ENCODE data around the gene KDM8.

The KDM8 gene

DNA sequence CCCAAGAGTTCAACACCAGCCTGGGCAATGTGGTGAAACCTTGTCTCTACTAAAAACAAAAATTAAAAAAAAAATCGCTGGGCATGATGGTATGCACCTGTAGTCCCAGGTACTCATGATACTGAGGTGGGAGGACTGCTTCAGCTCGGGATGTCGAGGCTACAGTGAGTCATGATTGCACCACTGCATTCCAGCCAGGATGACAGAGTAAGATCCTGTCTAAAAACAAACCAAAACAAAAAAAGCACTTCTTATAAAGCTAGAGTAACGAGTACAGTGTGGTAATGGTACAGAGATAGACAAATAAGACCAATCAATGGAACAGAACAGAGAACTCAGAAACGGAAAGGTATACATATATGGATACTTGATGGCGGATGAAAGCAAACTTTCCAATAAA is 60.8 kb downstream of the KDM8 start:
- H3K27me3 ChIP-seq (replicated peaks; ENCODE audit: insufficient read depth, low read length), result no peaks in the 10 kb centered on the region
- no peak overlapping the region for H3K4me2 ChIP-seq (ENCODE audit: low read depth, low read length)
- H3K79me2 ChIP-seq (ENCODE audit: low read length), result no peaks in the 10 kb centered on the region
- no peaks in the 10 kb centered on the region for H3K4me1 ChIP-seq (ENCODE audit: low read length)
- no peak overlapping the region for H2AFZ ChIP-seq (ENCODE audit: low read length)
- H3F3A ChIP-seq (ENCODE audit: insufficient read depth, low read length), result no peaks in the 10 kb centered on the region
- no peak overlapping the region for H3K4me3 ChIP-seq (ENCODE audit: low read length)
- TF ChIP-seq, protein P1, sequence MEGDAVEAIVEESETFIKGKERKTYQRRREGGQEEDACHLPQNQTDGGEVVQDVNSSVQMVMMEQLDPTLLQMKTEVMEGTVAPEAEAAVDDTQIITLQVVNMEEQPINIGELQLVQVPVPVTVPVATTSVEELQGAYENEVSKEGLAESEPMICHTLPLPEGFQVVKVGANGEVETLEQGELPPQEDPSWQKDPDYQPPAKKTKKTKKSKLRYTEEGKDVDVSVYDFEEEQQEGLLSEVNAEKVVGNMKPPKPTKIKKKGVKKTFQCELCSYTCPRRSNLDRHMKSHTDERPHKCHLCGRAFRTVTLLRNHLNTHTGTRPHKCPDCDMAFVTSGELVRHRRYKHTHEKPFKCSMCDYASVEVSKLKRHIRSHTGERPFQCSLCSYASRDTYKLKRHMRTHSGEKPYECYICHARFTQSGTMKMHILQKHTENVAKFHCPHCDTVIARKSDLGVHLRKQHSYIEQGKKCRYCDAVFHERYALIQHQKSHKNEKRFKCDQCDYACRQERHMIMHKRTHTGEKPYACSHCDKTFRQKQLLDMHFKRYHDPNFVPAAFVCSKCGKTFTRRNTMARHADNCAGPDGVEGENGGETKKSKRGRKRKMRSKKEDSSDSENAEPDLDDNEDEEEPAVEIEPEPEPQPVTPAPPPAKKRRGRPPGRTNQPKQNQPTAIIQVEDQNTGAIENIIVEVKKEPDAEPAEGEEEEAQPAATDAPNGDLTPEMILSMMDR (IDR thresholded peaks at IDR 0.05; ENCODE audit: low read length), result no peak
- TF ChIP-seq EZH2 (optimal IDR thresholded peaks at IDR 0.05; ENCODE audit: low read depth, low read length) (no peak), EZH2phosphoT487 (IDR thresholded peaks at IDR 0.05; ENCODE audit: low read length) (no peak)
- H3K9me2 ChIP-seq (replicated peaks; ENCODE audit: insufficient read depth, low read length), result no peaks in the 10 kb centered on the region
- no peaks in the 10 kb centered on the region for H3K9me3 ChIP-seq (replicated peaks; ENCODE audit: insufficient read depth, low read length)
- DNase-seq, result no peak
- H4K20me1 ChIP-seq (ENCODE audit: insufficient read depth, low read length), result no peaks in the 10 kb centered on the region
- no peak overlapping the region for H3K9ac ChIP-seq (ENCODE audit: low read length)
- no peak overlapping the region for H3K27ac ChIP-seq (ENCODE audit: low read length)
- H3K36me3 ChIP-seq (replicated peaks; ENCODE audit: insufficient read depth, low read length), result no peaks in the 10 kb centered on the region

DNA sequence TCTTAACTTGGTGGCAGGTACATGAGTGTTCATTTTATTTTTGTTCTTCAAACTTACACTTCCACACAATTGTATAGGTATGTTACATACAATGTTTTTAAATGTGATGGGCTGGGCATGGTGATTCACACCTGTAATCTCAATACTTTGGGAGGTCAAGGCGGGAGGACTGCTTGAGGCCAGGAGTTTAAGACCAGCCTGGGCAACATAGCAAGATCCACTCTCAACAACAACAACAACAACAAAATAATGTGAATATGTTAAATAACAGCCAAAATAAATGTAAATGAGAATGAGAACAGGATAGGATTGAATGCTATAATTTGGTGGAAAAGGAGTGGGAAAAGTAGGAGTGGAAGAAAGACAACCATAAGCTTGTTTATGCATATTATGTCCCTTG is 62.7 kb downstream of the KDM8 start:
- Histone ChIP-seq H3K27me3 (replicated peaks; ENCODE audit: insufficient read depth, low read length) (no peaks in the 10 kb centered on the region), H3K9ac (ENCODE audit: low read length) (no peak overlapping the region), H3F3A (ENCODE audit: insufficient read depth, low read length) (no peaks in the 10 kb centered on the region; the same call in 1 of the 2 replicates), H3K4me1 (ENCODE audit: low read length) (no peaks in the 10 kb centered on the region), H3K9me3 (replicated peaks; ENCODE audit: insufficient read depth, low read length) (no peaks in the 10 kb centered on the region), H4K20me1 (ENCODE audit: insufficient read depth, low read length) (no peaks in the 10 kb centered on the region), H3K79me2 (ENCODE audit: low read length) (no peaks in the 10 kb centered on the region), H3K4me2 (ENCODE audit: low read depth, low read length) (no peak overlapping the region), H3K9me2 (replicated peaks; ENCODE audit: insufficient read depth, low read length) (no peaks in the 10 kb centered on the region), H3K27ac (ENCODE audit: low read length) (no peak overlapping the region), H3K36me3 (replicated peaks; ENCODE audit: insufficient read depth, low read length) (no peaks in the 10 kb centered on the region), H2AFZ (ENCODE audit: low read length) (no peak overlapping the region), H3K4me3 (ENCODE audit: low read length) (no peak overlapping the region)
- no peak for DNase-seq
- no peak for TF ChIP-seq EZH2 (optimal IDR thresholded peaks at IDR 0.05; ENCODE audit: low read depth, low read length)
- TF ChIP-seq EZH2phosphoT487 (IDR thresholded peaks at IDR 0.05; ENCODE audit: low read length), result no peak
- TF ChIP-seq, protein P1 (IDR thresholded peaks at IDR 0.05; ENCODE audit: low read length), result no peak

DNA sequence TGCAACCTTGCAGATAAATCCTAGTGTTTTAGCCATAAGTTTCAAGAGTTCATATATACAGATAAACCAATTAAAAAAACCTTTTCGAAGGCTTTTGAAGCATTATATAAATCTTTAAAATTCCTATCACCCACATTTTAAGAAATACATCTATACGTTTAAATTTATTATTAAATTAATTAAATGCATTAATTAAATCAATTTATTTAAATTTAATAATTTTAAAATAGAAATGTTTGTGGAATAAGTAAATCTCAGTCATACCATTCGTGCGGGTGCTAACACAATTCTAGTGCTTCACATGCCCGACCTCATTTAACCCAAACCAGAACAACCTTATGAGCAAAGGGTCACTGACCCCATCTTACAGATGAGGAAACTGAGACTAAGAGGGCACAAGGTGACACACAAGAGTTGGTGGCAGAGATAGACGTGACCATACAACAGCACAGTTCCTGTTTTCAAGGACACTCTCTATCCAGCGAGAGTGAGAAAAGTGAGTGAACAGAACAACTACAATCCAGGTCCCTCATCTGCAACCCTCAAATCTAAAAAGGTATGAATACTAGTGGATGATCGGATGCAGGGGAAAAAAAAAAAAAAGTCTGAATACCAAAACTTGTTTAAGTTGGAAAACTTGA is 63.8 kb downstream of the KDM8 start:
- Histone ChIP-seq H3K9me2 (replicated peaks; ENCODE audit: insufficient read depth, low read length) (no peaks in the 10 kb centered on the region), H2AFZ (ENCODE audit: low read length) (no peak overlapping the region), H3K9me3 (replicated peaks; ENCODE audit: insufficient read depth, low read length) (no peaks in the 10 kb centered on the region), H3K9ac (ENCODE audit: low read length) (no peak overlapping the region), H3K79me2 (ENCODE audit: low read length) (no peaks in the 10 kb centered on the region), H3K4me3 (ENCODE audit: low read length) (no peak overlapping the region), H3K4me2 (ENCODE audit: low read depth, low read length) (no peak overlapping the region), H3F3A (ENCODE audit: insufficient read depth, low read length) (no peaks in the 10 kb centered on the region; the same call in 1 of the 2 replicates), H3K36me3 (replicated peaks; ENCODE audit: insufficient read depth, low read length) (no peaks in the 10 kb centered on the region), H3K27me3 (replicated peaks; ENCODE audit: insufficient read depth, low read length) (no peaks in the 10 kb centered on the region), H4K20me1 (ENCODE audit: insufficient read depth, low read length) (no peaks in the 10 kb centered on the region), H3K4me1 (ENCODE audit: low read length) (no peaks in the 10 kb centered on the region), H3K27ac (ENCODE audit: low read length) (no peak overlapping the region)
- TF ChIP-seq EZH2phosphoT487 (IDR thresholded peaks at IDR 0.05; ENCODE audit: low read length), result no peak
- TF ChIP-seq, protein P1 (IDR thresholded peaks at IDR 0.05; ENCODE audit: low read length), result no peak
- no peak for TF ChIP-seq EZH2 (optimal IDR thresholded peaks at IDR 0.05; ENCODE audit: low read depth, low read length)
- DNase-seq, result no peak
